ENCODE measurements around the gene HKDC1.
A peak's percentile ranks its signal among the peaks of the same experiment; 100 is the strongest.
"Not testable (repeated sequence)": the region's sequence is repeated elsewhere in the genome, so short reads cannot be mapped to it uniquely, and the experiment has no call there.

The HKDC1 gene

GRCh38 chr10:69220041-69220451, at the start of gene HKDC1:
TSS of gene HKDC1 (plus strand) at chr10:69220332. CDS start at chr10:69220436, 104 bp downstream.
- no peak for FAIRE-seq

GRCh38 chr10:69172241-69172982, 47.7 kb upstream of the HKDC1 start:
- no peak for FAIRE-seq

- FAIRE-seq, result not testable (repeated sequence)
Observed at GRCh38 chr10:69175326-69175725, 44.8 kb upstream of the HKDC1 start.

- FAIRE-seq, result no peak
Observed at GRCh38 chr10:69176823-69177222, 43.3 kb upstream of the HKDC1 start.

GRCh38 chr10:69179089-69179742, 40.9 kb upstream of the HKDC1 start:
- no peak for FAIRE-seq

- FAIRE-seq, result peak; percentile 95
Observed at GRCh38 chr10:69179743-69180524, 40.2 kb upstream of the HKDC1 start, which contains the start of gene SUPV3L1. TSS of gene SUPV3L1 (plus strand) at chr10:69180234. CDS start at chr10:69180292, 58 bp downstream.

DNA sequence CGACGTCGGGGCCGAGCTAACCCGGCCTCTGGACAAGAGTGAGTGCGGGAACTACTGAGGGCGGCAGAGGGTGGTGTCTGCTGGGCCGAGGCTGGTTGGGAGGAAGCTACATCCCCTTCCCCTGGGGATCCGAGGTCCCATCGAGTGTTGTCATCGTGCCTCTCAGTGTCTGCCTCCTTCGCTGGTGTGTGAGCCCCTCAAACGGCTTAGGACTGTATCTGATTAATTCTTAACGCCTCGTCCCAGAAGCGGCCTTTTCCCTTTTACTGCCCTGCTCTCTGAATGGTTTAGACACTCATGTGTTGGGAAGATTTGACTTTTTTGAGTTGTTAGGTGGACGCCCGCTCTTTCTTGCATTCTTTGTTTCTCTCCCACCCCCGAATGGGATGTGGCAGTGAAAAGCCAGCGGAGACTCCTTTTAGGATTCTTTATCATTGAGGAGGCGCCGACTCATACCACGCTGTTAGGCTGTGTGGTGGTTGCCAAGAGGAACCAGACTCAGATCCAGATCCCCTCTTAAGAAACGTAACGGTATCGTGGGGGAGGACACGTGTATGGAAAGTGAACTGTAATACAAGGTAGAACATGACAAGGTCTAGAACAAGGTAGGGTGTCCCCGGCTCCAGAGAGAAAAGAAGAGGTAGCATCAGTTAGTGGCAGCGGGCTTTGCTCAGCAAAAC, 39.5 kb upstream of the HKDC1 start:
- no peak for FAIRE-seq

- FAIRE-seq, result no peak
Observed at GRCh38 chr10:69181433-69181832, 38.7 kb upstream of the HKDC1 start.

GRCh38 chr10:69182005-69182404, 38.1 kb upstream of the HKDC1 start:
- no peak for FAIRE-seq

DNA sequence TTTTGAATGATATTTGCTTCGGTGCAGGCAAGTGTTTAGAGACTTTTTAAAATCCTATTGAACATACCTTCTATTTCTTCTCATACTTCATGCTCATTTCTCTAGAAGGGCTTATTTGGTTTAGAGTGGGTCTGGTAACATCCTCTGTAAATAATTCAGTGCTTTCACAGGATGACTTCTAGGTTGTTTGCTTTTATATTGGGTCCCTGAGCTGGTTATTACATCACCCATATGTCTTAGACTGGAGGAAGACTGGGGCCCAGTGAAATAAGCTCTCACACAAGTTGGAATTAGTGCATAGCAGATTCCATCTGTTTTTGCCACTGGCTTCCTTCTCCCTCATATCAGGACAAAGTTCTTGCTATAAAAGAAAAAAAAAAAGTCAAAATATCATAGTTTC, 33.6 kb upstream of the HKDC1 start:
- FAIRE-seq, result no peak

- FAIRE-seq, result no peak
Observed at GRCh38 chr10:69201045-69201444, 19.1 kb upstream of the HKDC1 start.

DNA sequence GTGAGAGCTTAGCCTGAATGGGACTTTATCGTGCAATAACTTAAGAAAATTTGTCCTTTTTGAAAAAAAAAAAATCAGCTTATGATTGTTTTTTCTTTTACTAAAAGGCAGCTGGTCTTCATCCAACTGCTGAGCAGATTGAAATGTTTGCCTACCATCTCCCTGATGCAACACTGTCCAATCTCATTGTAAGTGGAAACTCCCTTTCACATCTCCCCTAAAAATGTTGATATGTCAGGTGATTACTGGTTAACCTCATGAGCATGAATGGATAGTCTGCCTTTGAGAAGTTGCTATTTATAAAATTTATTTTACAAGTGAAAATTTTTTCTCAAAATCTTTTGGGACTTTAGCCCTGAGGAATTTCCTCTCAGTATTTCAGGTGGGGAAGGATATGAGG, 17.8 kb upstream of the HKDC1 start:
- no peak for FAIRE-seq

DNA sequence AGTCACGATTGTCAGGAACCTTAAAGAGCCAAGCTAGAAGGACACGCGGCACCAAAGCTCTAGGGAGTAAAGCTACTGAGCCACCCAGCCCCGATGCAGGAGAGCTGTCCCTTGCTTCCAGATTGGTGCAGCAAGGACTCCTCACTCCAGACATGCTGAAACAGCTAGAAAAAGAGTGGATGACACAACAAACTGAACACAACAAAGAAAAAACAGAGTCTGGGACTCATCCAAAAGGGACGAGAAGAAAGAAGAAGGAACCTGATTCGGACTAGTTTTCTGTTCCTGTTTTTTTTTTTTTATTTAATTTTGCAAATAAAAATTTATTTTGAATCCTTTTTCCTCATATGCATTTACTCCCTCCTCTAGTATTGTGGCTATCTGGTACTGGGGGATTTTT, 11.4 kb upstream of the HKDC1 start:
- no peak for FAIRE-seq

- no peak for FAIRE-seq
Observed at GRCh38 chr10:69209787-69210484, 10.2 kb upstream of the HKDC1 start.

DNA sequence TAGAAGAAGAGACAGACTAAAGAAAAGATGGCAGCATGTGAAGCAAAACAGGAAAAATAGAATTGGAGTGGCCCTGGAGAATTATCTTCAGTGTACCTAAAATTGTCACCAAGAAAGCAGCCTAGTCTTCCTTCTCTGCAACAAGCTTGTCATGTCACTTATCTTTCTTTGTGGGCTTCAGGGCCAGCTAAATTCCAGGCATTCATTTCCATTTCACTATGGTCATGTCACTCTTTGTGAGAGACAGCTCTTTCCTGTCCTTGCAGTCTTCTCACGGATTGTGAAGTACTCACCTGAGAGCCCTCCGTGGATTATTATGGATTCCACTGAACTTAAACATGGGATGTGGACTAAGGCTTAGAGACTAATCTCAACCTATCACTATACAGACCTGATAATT, 9.0 kb upstream of the HKDC1 start:
- FAIRE-seq, result no peak

- no peak for FAIRE-seq
Observed at GRCh38 chr10:69211524-69211923, 8.6 kb upstream of the HKDC1 start.

GRCh38 chr10:69213591-69214311, 6.4 kb upstream of the HKDC1 start:
- no peak for FAIRE-seq

GRCh38 chr10:69214666-69215131, 5.4 kb upstream of the HKDC1 start:
- no peak for FAIRE-seq

DNA sequence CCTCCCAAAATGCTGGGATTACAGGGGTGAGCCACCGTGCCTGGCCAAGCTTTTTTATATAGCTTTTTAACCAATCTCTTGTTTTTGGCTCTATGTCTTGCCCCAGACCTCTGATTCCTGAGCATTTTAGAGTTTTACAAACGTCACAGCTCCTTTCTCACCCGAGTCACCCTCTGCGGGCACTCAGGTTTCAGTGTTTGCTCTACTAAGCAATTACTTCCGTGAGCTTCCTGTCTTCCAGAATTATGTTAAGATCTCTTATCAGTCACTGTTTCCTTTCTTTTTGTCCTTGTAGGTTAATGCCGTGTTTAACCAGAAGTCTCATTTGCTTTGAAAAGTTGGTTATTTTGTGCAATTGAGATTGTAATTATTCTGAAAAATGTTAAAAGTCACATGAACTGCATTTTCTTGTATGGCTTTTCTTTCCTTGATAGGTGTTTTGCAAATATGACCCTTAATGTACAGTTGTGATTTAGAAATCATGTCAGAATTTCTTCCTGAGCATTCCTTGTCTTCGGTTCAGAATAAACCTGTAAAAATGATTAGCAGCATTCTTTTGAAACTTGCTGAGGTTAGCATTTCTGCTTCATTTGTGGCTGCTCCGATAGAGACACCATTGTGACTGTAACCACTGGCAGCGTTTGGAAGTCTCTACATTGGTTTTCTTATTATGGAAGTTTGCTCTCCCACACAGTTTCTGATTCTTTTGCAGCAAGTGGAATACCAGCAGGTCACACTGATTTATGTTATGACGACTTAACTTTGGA, 4.5 kb upstream of the HKDC1 start:
- FAIRE-seq, result no peak

GRCh38 chr10:69216577-69217118, 3.5 kb upstream of the HKDC1 start:
- FAIRE-seq, result no peak

Data from islet of Langerhans (tissue), 1 donor.